OCI-LY7 (cell line): Measurements from ENCODE around the gene KDM6B. TPM values are rescaled to one million over a fixed set of nuclear protein-coding genes. Genes with fewer than 3 reads are reported as not detected.

ENCODE experiments used
- BruUV-seq: library from RNA; stranded (reverse); fragments of 400-500 nt; replicated peaks from 2 replicates; lab custom pipeline; 2021; lab: Mats Ljungman, UMichigan
- CTCF ChIA-PET: fragments of 300-600 bp; sonication (Branson Sonifier 250); formaldehyde crosslinking; loops from one replicate; lab custom pipeline; 2022; ENCODE audit warnings: antibody characterized with exemption; ENCODE audit not compliant: unreplicated experiment; lab: Charles Lee
- POLR2A ChIA-PET: fragments of 300-600 bp; sonication (Branson Sonifier 250); formaldehyde crosslinking; loops from one replicate; lab custom pipeline; 2022; ENCODE audit warnings: antibody characterized with exemption; lab: Charles Lee
- DNase-seq: peaks from one replicate; pipeline ENCODE4 v3.0.0-alpha.2; 2015; ENCODE audit warnings: low spot score
- H2AFZ ChIP-seq: fragments of 200-600 bp; sonication (generic), shearing (Covaris generic); 2 replicates; pipeline ENCODE4 v1.6.1; 2014; ENCODE audit warnings: mild to moderate bottlenecking, antibody characterized with exemption, low read length, moderate library complexity
- H3K27ac ChIP-seq: fragments of 200-600 bp; sonication (generic); 2 replicates; pipeline ENCODE4 v1.5.1; 2014; ENCODE audit warnings: mixed run types, low read depth, mild to moderate bottlenecking, moderate library complexity, low read length, inconsistent platforms; ENCODE audit not compliant: poor library complexity, severe bottlenecking
- H3K36me3 ChIP-seq: fragments of 200-600 bp; sonication (generic); 2 replicates; pipeline ENCODE4 v1.6.1; 2014; ENCODE audit warnings: mild to moderate bottlenecking, antibody characterized with exemption, low read length, moderate library complexity, mixed read lengths; ENCODE audit not compliant: insufficient read depth
- H3K4me1 ChIP-seq: fragments of 200-600 bp; sonication (generic); 2 replicates; pipeline ENCODE4 v1.5.1; 2014; ENCODE audit warnings: mild to moderate bottlenecking, low read length; ENCODE audit not compliant: insufficient read depth, poor library complexity, severe bottlenecking
- H3K4me2 ChIP-seq: fragments of 200-600 bp; sonication (generic); 2 replicates; pipeline ENCODE4 v1.6.1; 2014; ENCODE audit warnings: mild to moderate bottlenecking, low read length
- H3K4me3 ChIP-seq: fragments of 200-600 bp; sonication (generic); 2 replicates; pipeline ENCODE4 v1.5.1; 2014; ENCODE audit warnings: mild to moderate bottlenecking, low read depth, low read length; ENCODE audit not compliant: poor library complexity, severe bottlenecking
- H3K79me2 ChIP-seq: fragments of 200-600 bp; sonication (generic); 2 replicates; pipeline ENCODE4 v1.6.1; 2016; ENCODE audit warnings: low read depth, mild to moderate bottlenecking, low read length, moderate library complexity, mixed read lengths; ENCODE audit not compliant: insufficient read depth
- H3K9me2 ChIP-seq: fragments of 200-600 bp; sonication (generic); 2 replicates; pipeline ENCODE4 v1.6.1; 2016; ENCODE audit warnings: mild to moderate bottlenecking, low read length, mixed read lengths; ENCODE audit not compliant: insufficient read depth
- H3K9me3 ChIP-seq: fragments of 200-600 bp; sonication (generic); 2 replicates; pipeline ENCODE4 v1.6.1; 2014; ENCODE audit warnings: mild to moderate bottlenecking, mixed run types, low read length, mixed read lengths
- H4K20me1 ChIP-seq: fragments of 200-600 bp; sonication (generic); 2 replicates; pipeline ENCODE4 v1.6.1; 2014; ENCODE audit warnings: mild to moderate bottlenecking, antibody characterized with exemption, low read length, moderate library complexity, mixed read lengths; ENCODE audit not compliant: insufficient read depth
- CTCF ChIP-seq: fragments of 200-600 bp; sonication (generic); conservative IDR thresholded peaks from 2 replicates; pipeline ENCODE4 v1.5.1; 2014; ENCODE audit warnings: mild to moderate bottlenecking, antibody characterized with exemption, low read length, moderate library complexity, mixed read lengths
- EZH2phosphoT487 ChIP-seq: fragments of 200-600 bp; sonication (generic); IDR thresholded peaks from 2 replicates; pipeline ENCODE4 v1.6.1; 2018; ENCODE audit warnings: low read depth, borderline replicate concordance, mild to moderate bottlenecking, mixed run types, antibody characterized with exemption, low read length, moderate library complexity, mixed read lengths
- intact Hi-C: fragments of 100-400 bp; cut with micrococcal nuclease; formaldehyde crosslinking; loops from one replicate; pipeline ENCODE4 v1.10.0; 2022; ENCODE audit not compliant: unreplicated experiment
- total RNA-seq, 2 experiments: library from RNA; depleted of rRNA in 1 of 2; stranded (reverse); fragments of >200 nt in 1 of 2; shearing (Covaris generic) in 1 of 2; gene quantifications; 2 replicates each; pipeline ENCODE4 v1.2.3, GENCODE V29; 2014 to 2022

Gene KDM6B
- total RNA-seq, 2 experiments from 2014 or later, result 10.0 to 62.9 TPM

GRCh38 chr17:7817643-7817964 lies 16.4 kb upstream of the KDM6B start:
- POLR2A ChIA-PET, result no interaction called here
- CTCF ChIA-PET, result no interaction called here
- no peaks in the 10 kb centered on the region for H3K4me1 ChIP-seq
- H3K4me3 ChIP-seq, result no peak overlapping the region
- intact Hi-C loops, result loop anchor here (10.0 kb wide), 1 partner anchor 73 kb away; no protein-coding TSS in a partner anchor
- BruUV-seq, result no TSS peak
- H3K36me3 ChIP-seq, result no peaks in the 10 kb centered on the region
- H2AFZ ChIP-seq, result no peak overlapping the region
- H3K27ac ChIP-seq, result no peak overlapping the region
- H3K79me2 ChIP-seq, result no peaks in the 10 kb centered on the region
- no peak for DNase-seq
- no peak for TF ChIP-seq CTCF
- H4K20me1 ChIP-seq, result no peaks in the 10 kb centered on the region
- no peaks in the 10 kb centered on the region for H3K9me3 ChIP-seq
- no peak overlapping the region for H3K4me2 ChIP-seq
- no peaks in the 10 kb centered on the region for H3K9me2 ChIP-seq

GRCh38 chr17:7818026-7818425 lies 16.0 kb upstream of the KDM6B start:
- Histone ChIP-seq H3K4me1 (no peaks in the 10 kb centered on the region), H3K36me3 (no peaks in the 10 kb centered on the region), H3K9me3 (no peaks in the 10 kb centered on the region), H3K9me2 (no peaks in the 10 kb centered on the region), H3K4me2 (no peak overlapping the region), H3K4me3 (no peak overlapping the region), H3K79me2 (no peaks in the 10 kb centered on the region), H3K27ac (no peak overlapping the region), H2AFZ (no peak overlapping the region), H4K20me1 (no peaks in the 10 kb centered on the region)
- CTCF ChIA-PET, result no interaction called here
- no TSS peak for BruUV-seq
- intact Hi-C loops, result loop anchor here (10.0 kb wide), 1 partner anchor 73 kb away; no protein-coding TSS in a partner anchor
- POLR2A ChIA-PET, result no interaction called here
- no peak for DNase-seq
- TF ChIP-seq EZH2phosphoT487 (no peak), CTCF (no peak)

- POLR2A ChIA-PET, result no interaction called here
- Histone ChIP-seq H3K27ac (no peak overlapping the region), H3K36me3 (no peaks in the 10 kb centered on the region), H3K4me2 (no peak overlapping the region), H3K4me3 (no peak overlapping the region), H3K4me1 (no peaks in the 10 kb centered on the region), H2AFZ (no peak overlapping the region), H3K79me2 (no peaks in the 10 kb centered on the region), H3K9me2 (no peaks in the 10 kb centered on the region), H4K20me1 (no peaks in the 10 kb centered on the region), H3K9me3 (no peaks in the 10 kb centered on the region)
- CTCF ChIA-PET, result interaction anchor here (0.7 kb wide), 1 partner anchor 21 kb away, joined by 3 read pairs; no protein-coding TSS in a partner anchor
- intact Hi-C loops, result loop anchor here (10.0 kb wide), 1 partner anchor 74 kb away; no protein-coding TSS in a partner anchor
- no peak for TF ChIP-seq EZH2phosphoT487
- TF ChIP-seq CTCF, result no peak
- DNase-seq, result no peak
- BruUV-seq, result no TSS peak
Observed at GRCh38 chr17:7818746-7819645, 15.0 kb upstream of the KDM6B start.
